Endothelial cell of umbilical vein (primary cell): ENCODE data around the gene CNNM4. TPM values are rescaled to one million over a fixed set of nuclear protein-coding genes. Genes with fewer than 3 reads are reported as not detected.

Experiments used
- BruUV-seq: library from RNA; stranded (reverse); fragments of 400-500 nt; replicated peaks from 2 replicates; lab custom pipeline; 2021; lab: Mats Ljungman, UMichigan
- CTCF ChIA-PET: fragments of 300-600, 350-600 bp; sonication (Branson Sonifier 250); formaldehyde crosslinking; loops from one replicate; lab custom pipeline; 2021; ENCODE audit warnings: antibody characterized with exemption, inconsistent platforms; lab: Charles Lee
- POLR2A ChIA-PET: fragments of 300-600, 350-600 bp; sonication (Branson Sonifier 250); formaldehyde crosslinking; loops from one replicate; lab custom pipeline; 2021; ENCODE audit warnings: antibody characterized with exemption, inconsistent platforms; lab: Charles Lee
- DNase-seq: peaks from one replicate; pipeline ENCODE4 v3.0.0-alpha.2; 2011; ENCODE audit warnings: low read depth, low spot score
- FAIRE-seq: peaks from 2 replicates; lab custom pipeline; 2011; peaks lifted over from hg19 to GRCh38; lab: Jason Lieb, UNC
- H2AFZ ChIP-seq: 2 replicates; pipeline ENCODE4 v1.6.0; 2012; ENCODE audit warnings: low read depth, low read length, control low read depth, inconsistent platforms
- H3K27ac ChIP-seq: 2 replicates; pipeline ENCODE4 v1.5.1; 2011; ENCODE audit warnings: low read depth, mild to moderate bottlenecking, control low read depth, low read length, moderate library complexity; ENCODE audit not compliant: insufficient read depth
- H3K27me3 ChIP-seq, 2 experiments: 2 replicates each; pipeline versions ENCODE4 v1.6.0 to v1.6.1; 2011; ENCODE audit warnings: low read length in 2 of 2, mixed read lengths in 1 of 2; ENCODE audit not compliant: control insufficient read depth in 2 of 2, insufficient read depth in 2 of 2
- H3K36me3 ChIP-seq, 2 experiments: 2 replicates in 1 of 2; 3 replicates in 1 of 2; pipeline ENCODE4 v1.5.1; 2011; ENCODE audit warnings: low read length in 2 of 2, mild to moderate bottlenecking in 1 of 2, moderate library complexity in 1 of 2; ENCODE audit not compliant: control insufficient read depth in 2 of 2, insufficient read depth in 2 of 2; ENCODE audit errors: extremely low read depth in 1 of 2
- H3K4me1 ChIP-seq: 3 replicates; pipeline ENCODE4 v1.5.1; 2011; ENCODE audit warnings: mild to moderate bottlenecking, low read length; ENCODE audit not compliant: control insufficient read depth, insufficient read depth; ENCODE audit errors: extremely low read depth
- H3K4me2 ChIP-seq: 2 replicates; pipeline ENCODE4 v1.6.1; 2011; ENCODE audit warnings: low read length, control low read depth, mixed read lengths; ENCODE audit not compliant: insufficient read depth
- H3K4me3 ChIP-seq, 3 experiments: fragments of 200-600 bp in 1 of 3; sonication (generic), shearing (Covaris generic) in 1 of 3; replicated peaks in 1 of 3; 2 replicates each; pipeline ENCODE4 v1.5.1; 2011 to 2016; ENCODE audit warnings: control low read depth in 3 of 3, low read length in 3 of 3, mild to moderate bottlenecking in 2 of 3, inconsistent platforms in 1 of 3, low read depth in 1 of 3, moderate library complexity in 1 of 3; ENCODE audit not compliant: insufficient read depth in 1 of 3
- H3K79me2 ChIP-seq: 2 replicates; pipeline ENCODE4 v1.6.0; 2012; ENCODE audit warnings: low read length, inconsistent platforms; ENCODE audit not compliant: control insufficient read depth, insufficient read depth
- H3K9ac ChIP-seq: replicated peaks from 2 replicates; pipeline ENCODE3; 2011; ENCODE audit warnings: low read length, control low read depth; ENCODE audit not compliant: insufficient read depth; ENCODE audit errors: extremely low read depth
- H3K9me1 ChIP-seq: replicated peaks from 3 replicates; pipeline ENCODE4 v1.6.0; 2011; ENCODE audit warnings: mild to moderate bottlenecking, low read length; ENCODE audit not compliant: control insufficient read depth, insufficient read depth; ENCODE audit errors: extremely low read depth
- H3K9me3 ChIP-seq: replicated peaks from 2 replicates; pipeline ENCODE4 v1.5.1; 2012; ENCODE audit warnings: low read length, inconsistent platforms; ENCODE audit not compliant: control insufficient read depth, insufficient read depth
- H4K20me1 ChIP-seq: replicated peaks from 2 replicates; pipeline ENCODE3; 2011; ENCODE audit warnings: mild to moderate bottlenecking, low read length; ENCODE audit not compliant: control insufficient read depth, insufficient read depth; ENCODE audit errors: extremely low read depth
- CTCF ChIP-seq, 2 donors: IDR thresholded peaks; 1 replicate in 1 of 2; 2 replicates in 1 of 2; pipeline ENCODE4 v1.5.1; 2011; ENCODE audit warnings: low read length in 2 of 2, mild to moderate bottlenecking in 2 of 2, moderate library complexity in 2 of 2, control low read depth in 1 of 2, inconsistent platforms in 1 of 2, low read depth in 1 of 2; ENCODE audit not compliant: insufficient read depth in 1 of 2; ENCODE audit errors: extremely low read depth in 1 of 2
- EZH2 ChIP-seq: IDR thresholded peaks from 2 replicates; pipeline ENCODE4 v1.6.1; 2012; ENCODE audit warnings: borderline replicate concordance, low read depth, mild to moderate bottlenecking, moderate library complexity, low read length, inconsistent platforms; ENCODE audit not compliant: severe bottlenecking
- FOS ChIP-seq: IDR thresholded peaks from 2 replicates; pipeline ENCODE4 v1.6.1; 2011; ENCODE audit warnings: mild to moderate bottlenecking, low read length, moderate library complexity, borderline replicate concordance; ENCODE audit not compliant: insufficient read depth
- GATA2 ChIP-seq: IDR thresholded peaks from 2 replicates; pipeline ENCODE4 v1.7.0; 2011; ENCODE audit warnings: low read depth, mild to moderate bottlenecking, moderate library complexity, mixed read lengths, low read length; ENCODE audit not compliant: insufficient read length, insufficient read depth
- JUN ChIP-seq: IDR thresholded peaks from 2 replicates; pipeline ENCODE4 v1.6.1; 2011; ENCODE audit warnings: borderline replicate concordance, low read depth; ENCODE audit not compliant: insufficient read length, insufficient read depth
- MAX ChIP-seq: IDR thresholded peaks from 2 replicates; pipeline ENCODE4 v1.6.1; 2011; ENCODE audit not compliant: insufficient read depth, insufficient read length
- MYC ChIP-seq: IDR thresholded peaks from one replicate; pipeline ENCODE4 v1.6.1; 2011; ENCODE audit warnings: mild to moderate bottlenecking, low read depth, low read length
- POLR2A ChIP-seq: IDR thresholded peaks from 2 replicates; pipeline ENCODE4 v1.6.1; 2012; ENCODE audit warnings: low read depth, mild to moderate bottlenecking, control low read depth, low read length
- POLR2AphosphoS5 ChIP-seq: IDR thresholded peaks from 2 replicates; pipeline ENCODE4 v1.6.1; 2012; ENCODE audit warnings: low read depth, mild to moderate bottlenecking, control low read depth, low read length, moderate library complexity; ENCODE audit not compliant: insufficient read depth
- dilution Hi-C: fragments of 300-500 bp; cut with MboI; formaldehyde crosslinking; loops from one replicate; pipeline ENCODE4 v1.15.0; 2019; ENCODE audit warnings: low sequenced_read_pairs; ENCODE audit not compliant: extremely low pct_ligation_motif_present
- intact Hi-C: fragments of 100-400 bp; cut with micrococcal nuclease; formaldehyde crosslinking; loops from one replicate; pipeline ENCODE4 v1.10.0; 2022
- polyA plus RNA-seq, 4 experiments: library from polyadenylated mRNA; depleted of rRNA in 3 of 4; stranded (reverse) in 3 of 4; unstranded in 1 of 4; fragments of >200 nt; gene quantifications; 2 replicates each; pipeline versions ENCODE4 v1.2.1 to v1.2.3, GENCODE V29; 2011 to 2012; ENCODE audit warnings: missing spikeins in 1 of 4
- total RNA-seq: library from RNA; stranded (reverse); gene quantifications from 2 replicates; pipeline ENCODE4 v1.2.3, GENCODE V29; 2021

CNNM4 gene
- total and polyA plus RNA-seq, 2 donors (not counting 3 experiments of a cell fraction or from before 2014, with no cell fraction given), result 4.7 to 5.3 TPM

- Histone ChIP-seq H3K4me2 (no peak overlapping the region), H3K27me3 (no peaks in the 10 kb centered on the region), H3K79me2 (no peaks in the 10 kb centered on the region), H3K4me3 (no peak overlapping the region), H3K4me1 (peaks cover 5% of the 10 kb centered on the region), H2AFZ (no peak overlapping the region), H3K9me1 (no peaks in the 10 kb centered on the region), H3K9me3 (no peaks in the 10 kb centered on the region), H4K20me1 (no peaks in the 10 kb centered on the region), H3K9ac (no peak overlapping the region), H3K36me3 (no peaks in the 10 kb centered on the region), H3K27ac (no peak overlapping the region)
- no peak for TF ChIP-seq GATA2
- TF ChIP-seq MAX, result no peak
- TF ChIP-seq EZH2, result no peak
- no peak for TF ChIP-seq JUN
- no peak for TF ChIP-seq POLR2A
- TF ChIP-seq MYC, result no peak
- no peak for TF ChIP-seq CTCF (IDR thresholded peaks at IDR 0.05; ENCODE audit: extremely low read depth in 1 of 2, insufficient read depth in 1 of 2, low read depth in 1 of 2, low read length in 2 of 2)
- no peak for TF ChIP-seq POLR2AphosphoS5
- no peak for TF ChIP-seq FOS
- BruUV-seq, result no TSS peak
- DNase-seq, result no peak
- dilution Hi-C loops (no loop called here), intact Hi-C loops (no loop called here)
- no peak for FAIRE-seq
- POLR2A ChIA-PET, result no interaction called here
- CTCF ChIA-PET, result interaction anchor here (0.9 to 3.6 kb wide), 2 partner anchors 11 to 258 kb away, joined by 3 to 12 read pairs; no protein-coding TSS in a partner anchor
Observed at GRCh38 chr2:96811917-96812316, 51.2 kb downstream of the CNNM4 start.
